ENCODE measurements around the gene PEAR1. TPM values are rescaled to one million over a fixed set of nuclear protein-coding genes. Genes with fewer than 3 reads are reported as not detected.

Gene PEAR1
- total RNA-seq, 1 experiment from 2014 or later, result 3.0 TPM

GRCh38 chr1:156864796-156865195 lies 28.7 kb upstream of the PEAR1 start:
- Mint-ChIP-seq H3K27me3 (ENCODE audit: unreplicated experiment) (peaks cover 84% of the 10 kb centered on the region), H3K4me3 (ENCODE audit: low read depth, unreplicated experiment) (no peak overlapping the region), H3K36me3 (ENCODE audit: insufficient read depth, unreplicated experiment) (no peaks in the 10 kb centered on the region), H3K4me1 (ENCODE audit: low read depth, unreplicated experiment) (peaks cover 17% of the 10 kb centered on the region), H3K27ac (ENCODE audit: unreplicated experiment) (no peak overlapping the region), H3K9me3 (ENCODE audit: low read depth, unreplicated experiment) (no peaks in the 10 kb centered on the region)
- no peak for DNase-seq
- intact Hi-C loops (cut with micrococcal nuclease; ENCODE audit: unreplicated experiment), result no loop called here
- BruUV-seq (replicated peaks), result no TSS peak
- CTCF ChIA-PET, result interaction anchor here (1.2 kb wide), 1 partner anchor 51 kb away, joined by 3 read pairs; no protein-coding TSS in a partner anchor
- TF ChIP-seq CTCF (IDR thresholded peaks at IDR 0.05; ENCODE audit: unreplicated experiment), result no peak

GRCh38 chr1:156865258-156865657 lies 28.3 kb upstream of the PEAR1 start:
- CTCF ChIA-PET, result no interaction called here
- Mint-ChIP-seq H3K4me1 (ENCODE audit: low read depth, unreplicated experiment) (peaks cover 12% of the 10 kb centered on the region), H3K36me3 (ENCODE audit: insufficient read depth, unreplicated experiment) (no peaks in the 10 kb centered on the region), H3K27me3 (ENCODE audit: unreplicated experiment) (peaks cover 84% of the 10 kb centered on the region), H3K9me3 (ENCODE audit: low read depth, unreplicated experiment) (no peaks in the 10 kb centered on the region), H3K27ac (ENCODE audit: unreplicated experiment) (no peak overlapping the region), H3K4me3 (ENCODE audit: low read depth, unreplicated experiment) (no peak overlapping the region)
- BruUV-seq (replicated peaks), result no TSS peak
- intact Hi-C loops (cut with micrococcal nuclease; ENCODE audit: unreplicated experiment), result no loop called here
- no peak for TF ChIP-seq CTCF (IDR thresholded peaks at IDR 0.05; ENCODE audit: unreplicated experiment)
- DNase-seq, result no peak

GRCh38 chr1:156865865-156866248 lies 27.7 kb upstream of the PEAR1 start:
- Mint-ChIP-seq H3K27ac (ENCODE audit: unreplicated experiment) (no peak overlapping the region), H3K9me3 (ENCODE audit: low read depth, unreplicated experiment) (no peaks in the 10 kb centered on the region), H3K4me3 (ENCODE audit: low read depth, unreplicated experiment) (no peak overlapping the region), H3K36me3 (ENCODE audit: insufficient read depth, unreplicated experiment) (no peaks in the 10 kb centered on the region), H3K4me1 (ENCODE audit: low read depth, unreplicated experiment) (peaks cover 8% of the 10 kb centered on the region), H3K27me3 (ENCODE audit: unreplicated experiment) (peaks cover 79% of the 10 kb centered on the region)
- no peak for DNase-seq
- no TSS peak for BruUV-seq (replicated peaks)
- CTCF ChIA-PET, result no interaction called here
- TF ChIP-seq CTCF (IDR thresholded peaks at IDR 0.05; ENCODE audit: unreplicated experiment), result no peak
- intact Hi-C loops (cut with micrococcal nuclease; ENCODE audit: unreplicated experiment), result no loop called here

- BruUV-seq (replicated peaks), result no TSS peak
- no peak overlapping the region for H3K27ac Mint-ChIP-seq (ENCODE audit: unreplicated experiment)
- H3K4me3 Mint-ChIP-seq (ENCODE audit: low read depth, unreplicated experiment), result no peak overlapping the region
- H3K36me3 Mint-ChIP-seq (ENCODE audit: insufficient read depth, unreplicated experiment), result no peaks in the 10 kb centered on the region
- H3K4me1 Mint-ChIP-seq (ENCODE audit: low read depth, unreplicated experiment), result peaks cover 8% of the 10 kb centered on the region
- intact Hi-C loops (cut with micrococcal nuclease; ENCODE audit: unreplicated experiment), result no loop called here
- no peak for DNase-seq
- H3K27me3 Mint-ChIP-seq (ENCODE audit: unreplicated experiment), result peaks cover 75% of the 10 kb centered on the region
- TF ChIP-seq CTCF (IDR thresholded peaks at IDR 0.05; ENCODE audit: unreplicated experiment), result no peak
- CTCF ChIA-PET, result no interaction called here
- no peaks in the 10 kb centered on the region for H3K9me3 Mint-ChIP-seq (ENCODE audit: low read depth, unreplicated experiment)
Observed at GRCh38 chr1:156866249-156866909, 27.1 kb upstream of the PEAR1 start.
